HG03039 (cell line): ENCODE results near the gene NELFA.

Source experiments
- ATAC-seq: cut with Tn5 transposase; IDR thresholded peaks from one replicate; pipeline ENCODE4 v1.9.1; 2021; ENCODE audit warnings: mild to moderate bottlenecking, moderate library complexity; ENCODE audit not compliant: unreplicated experiment

Gene NELFA

GRCh38 chr4:1982124-1983052 lies 26.4 kb downstream of the NELFA start:
- ATAC-seq, result no peak

- no peak for ATAC-seq
Measured at GRCh38 chr4:1981251-1982058, 27.3 kb downstream of the NELFA start.

- ATAC-seq, result no peak
Measured at GRCh38 chr4:1980561-1981041, 28.2 kb downstream of the NELFA start.

GRCh38 chr4:1979477-1980196 lies 29.1 kb downstream of the NELFA start:
- no peak for ATAC-seq

- no peak for ATAC-seq
Measured at GRCh38 chr4:1978741-1979476, 29.9 kb downstream of the NELFA start.

- ATAC-seq, result no peak
Measured at GRCh38 chr4:1978226-1978625, 30.5 kb downstream of the NELFA start.

- no peak for ATAC-seq
Measured at GRCh38 chr4:1976416-1977352, 32.1 kb downstream of the NELFA start.

- no peak for ATAC-seq
Measured at GRCh38 chr4:1975880-1976279, 32.9 kb downstream of the NELFA start.

GRCh38 chr4:1975391-1975801 lies 33.4 kb downstream of the NELFA start:
- ATAC-seq, result no peak

GRCh38 chr4:1974840-1975239 lies 33.9 kb downstream of the NELFA start:
- no peak for ATAC-seq

- ATAC-seq, result no peak
Measured at GRCh38 chr4:1973661-1974060, 35.1 kb downstream of the NELFA start.

GRCh38 chr4:1973218-1973617 lies 35.6 kb downstream of the NELFA start:
- ATAC-seq, result no peak

GRCh38 chr4:1972414-1972813 lies 36.4 kb downstream of the NELFA start:
- ATAC-seq, result no peak

- ATAC-seq, result no peak
Measured at GRCh38 chr4:1971456-1972200, 37.1 kb downstream of the NELFA start.

GRCh38 chr4:1970926-1971325 lies 37.8 kb downstream of the NELFA start:
- no peak for ATAC-seq

GRCh38 chr4:1969928-1970723 lies 38.6 kb downstream of the NELFA start:
- ATAC-seq, result no peak

GRCh38 chr4:1968686-1969295 lies 40.0 kb downstream of the NELFA start:
- ATAC-seq, result no peak
